Measurements from ENCODE around the gene MAML3. TPM values are rescaled to one million over a fixed set of nuclear protein-coding genes. Genes with fewer than 3 reads are reported as not detected.

MAML3 gene
- total RNA-seq (2014; rRNA removed): 0.06 and 0.19 TPM in 2 replicates
- polyA plus RNA-seq (2012): 0.17 TPM

GRCh38 chr4:140153718-140154571 is at the start of gene MAML3:
MAML3 (minus strand) TSS chr4:140154184; CDS start chr4:140153327, 857 bp downstream.
- DNase-seq (ENCODE audit: low read depth): peak; percentile 92

- DNase-seq (ENCODE audit: low read depth): no peak
These were observed 45.0 kb upstream of the MAML3 start for GRCh38 chr4:140198942-140199341.

- no peak for DNase-seq (ENCODE audit: low read depth)
These were observed 41.8 kb upstream of the MAML3 start for GRCh38 chr4:140195806-140196205.

GRCh38 chr4:140189805-140190204 is 35.8 kb upstream of the MAML3 start:
- no peak for DNase-seq (ENCODE audit: low read depth)

GRCh38 chr4:140188975-140189374 is 35.0 kb upstream of the MAML3 start:
- peak; percentile 10 for DNase-seq (ENCODE audit: low read depth)

GRCh38 chr4:140187316-140187695 is 33.3 kb upstream of the MAML3 start:
- no peak for DNase-seq (ENCODE audit: low read depth)

- peak; percentile 36 for DNase-seq (ENCODE audit: low read depth)
These were observed 32.8 kb upstream of the MAML3 start for GRCh38 chr4:140186651-140187315.

- DNase-seq (ENCODE audit: low read depth): no peak
These were observed 32.1 kb upstream of the MAML3 start for GRCh38 chr4:140186082-140186438.

- no peak for DNase-seq (ENCODE audit: low read depth)
These were observed 31.6 kb upstream of the MAML3 start for GRCh38 chr4:140185412-140186081.

- no peak for DNase-seq (ENCODE audit: low read depth)
These were observed 29.3 kb upstream of the MAML3 start for GRCh38 chr4:140183270-140183669.

- DNase-seq (ENCODE audit: low read depth): no peak
These were observed 26.6 kb upstream of the MAML3 start for GRCh38 chr4:140180577-140180976.

GRCh38 chr4:140176735-140177134 is 22.8 kb upstream of the MAML3 start:
- peak; percentile 21 for DNase-seq (ENCODE audit: low read depth)

- no peak for DNase-seq (ENCODE audit: low read depth)
These were observed 20.6 kb upstream of the MAML3 start for GRCh38 chr4:140174543-140174942.

GRCh38 chr4:140172960-140173359 is 19.0 kb upstream of the MAML3 start:
- no peak for DNase-seq (ENCODE audit: low read depth)

- no peak for DNase-seq (ENCODE audit: low read depth)
These were observed 16.3 kb upstream of the MAML3 start for GRCh38 chr4:140170299-140170698.

- DNase-seq (ENCODE audit: low read depth): no peak
These were observed 15.0 kb upstream of the MAML3 start for GRCh38 chr4:140168936-140169335.

- DNase-seq (ENCODE audit: low read depth): no peak
These were observed 14.5 kb upstream of the MAML3 start for GRCh38 chr4:140168474-140168873.

GRCh38 chr4:140163029-140163810 is 9.2 kb upstream of the MAML3 start:
- peak; percentile 31 for DNase-seq (ENCODE audit: low read depth)

GRCh38 chr4:140162596-140162995 is 8.6 kb upstream of the MAML3 start:
- no peak for DNase-seq (ENCODE audit: low read depth)

- peak; percentile 25 for DNase-seq (ENCODE audit: low read depth)
These were observed 4.5 kb upstream of the MAML3 start for GRCh38 chr4:140158365-140159030.

GRCh38 chr4:140157341-140157740 is 3.4 kb upstream of the MAML3 start:
- DNase-seq (ENCODE audit: low read depth): no peak

Data from LHCN-M2 (cell line).